Measurements from ENCODE around the gene FAM210A. TPM values are rescaled to one million over a fixed set of nuclear protein-coding genes. Genes with fewer than 3 reads are reported as not detected.

Gene FAM210A
- total RNA-seq, 1 donor: 8.6 TPM

- H3K9me3 ChIP-seq (ENCODE audit: low read depth, low read length): no peaks in the 10 kb centered on the region
- peaks cover 6% of the 10 kb centered on the region for H3K4me1 ChIP-seq (ENCODE audit: insufficient read depth, low read length)
- peaks cover 4% of the 10 kb centered on the region for H3K27me3 ChIP-seq (ENCODE audit: insufficient read depth, low read length)
- no peak overlapping the region for H3K4me3 ChIP-seq (ENCODE audit: low read length)
Measured at GRCh38 chr18:13642440-13642827, 83.9 kb downstream of the FAM210A start.

DNA sequence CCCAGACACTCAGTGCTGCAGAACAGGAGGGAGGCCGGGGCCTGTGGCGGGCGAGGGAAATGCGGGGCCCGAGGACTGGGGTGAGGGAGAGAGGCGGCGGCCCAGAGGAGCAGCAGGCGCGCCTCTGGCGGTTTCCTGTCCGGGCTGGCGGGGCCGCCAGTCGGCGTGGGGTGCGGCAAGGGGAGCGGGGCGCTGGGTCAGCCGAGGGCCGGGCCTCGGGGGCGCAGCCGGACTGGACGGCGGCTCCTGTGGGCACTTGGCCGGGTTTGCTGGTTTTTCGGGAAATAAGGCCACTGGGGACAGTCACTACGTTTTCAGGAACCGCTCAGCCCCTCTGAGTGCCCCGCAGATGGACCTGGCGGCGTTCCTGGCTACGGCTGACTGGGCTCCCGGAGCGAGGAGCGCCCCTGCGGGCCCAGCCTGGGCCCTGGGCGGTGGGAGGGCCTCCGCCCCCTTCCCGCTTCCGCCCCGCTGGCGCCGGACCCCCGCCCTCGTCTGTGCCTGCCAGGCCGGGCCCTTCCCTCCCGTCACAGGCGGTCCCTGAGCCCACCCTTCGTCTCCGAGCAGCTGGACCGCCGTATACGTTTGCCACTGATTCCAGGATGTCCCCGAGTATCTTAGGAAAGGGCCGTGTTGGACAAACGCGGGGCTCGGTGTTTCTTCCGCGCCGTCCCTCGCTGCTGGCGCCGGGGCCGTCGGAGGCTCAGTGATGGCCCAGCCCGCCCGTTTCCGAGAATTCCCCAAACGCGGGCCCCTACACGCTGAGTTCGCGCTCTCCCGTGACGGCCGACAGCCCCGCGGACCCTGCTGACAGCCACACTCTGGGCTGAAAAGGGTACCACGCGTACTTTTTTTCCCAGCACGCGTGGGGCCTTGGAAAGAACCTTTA, 84.6 kb downstream of the FAM210A start:
- Histone ChIP-seq H3K4me3 (ENCODE audit: low read length) (no peak overlapping the region), H3K27me3 (ENCODE audit: insufficient read depth, low read length) (peaks cover 4% of the 10 kb centered on the region), H3K9me3 (ENCODE audit: low read depth, low read length) (no peaks in the 10 kb centered on the region), H3K4me1 (ENCODE audit: insufficient read depth, low read length) (peaks cover 6% of the 10 kb centered on the region)

DNA sequence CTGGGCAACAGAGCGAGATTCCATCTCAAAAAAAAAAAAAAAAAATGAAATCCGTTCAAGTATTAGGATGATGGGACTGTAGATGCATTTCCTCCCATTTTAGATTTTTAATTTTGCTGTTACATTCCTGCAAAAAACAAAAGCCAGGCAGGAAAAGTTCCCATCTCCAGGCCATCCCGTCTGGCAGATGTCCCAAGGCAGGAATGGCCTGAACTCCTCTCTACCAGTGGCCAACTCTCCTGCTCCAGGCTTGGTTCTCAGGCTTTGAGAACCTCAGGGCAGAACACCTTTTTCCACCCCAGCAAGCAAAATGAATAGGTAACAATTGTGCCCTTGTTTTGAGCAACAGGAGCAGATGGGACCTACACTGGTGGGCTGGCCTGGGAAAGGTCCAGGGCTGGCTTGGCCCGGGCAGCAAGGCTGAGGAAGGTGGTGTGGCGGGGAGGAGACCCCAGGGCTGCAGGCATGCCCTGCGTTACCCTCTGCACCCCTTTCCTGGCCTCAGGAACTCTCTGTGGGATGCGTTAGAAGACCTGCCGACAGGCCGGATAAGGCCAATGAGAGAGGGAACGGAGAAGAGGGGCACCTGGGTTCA, 86.0 kb downstream of the FAM210A start:
- peaks cover 4% of the 10 kb centered on the region for H3K27me3 ChIP-seq (ENCODE audit: insufficient read depth, low read length)
- no peak overlapping the region for H3K4me3 ChIP-seq (ENCODE audit: low read length)
- H3K9me3 ChIP-seq (ENCODE audit: low read depth, low read length): no peaks in the 10 kb centered on the region
- peaks cover 6% of the 10 kb centered on the region for H3K4me1 ChIP-seq (ENCODE audit: insufficient read depth, low read length)

DNA sequence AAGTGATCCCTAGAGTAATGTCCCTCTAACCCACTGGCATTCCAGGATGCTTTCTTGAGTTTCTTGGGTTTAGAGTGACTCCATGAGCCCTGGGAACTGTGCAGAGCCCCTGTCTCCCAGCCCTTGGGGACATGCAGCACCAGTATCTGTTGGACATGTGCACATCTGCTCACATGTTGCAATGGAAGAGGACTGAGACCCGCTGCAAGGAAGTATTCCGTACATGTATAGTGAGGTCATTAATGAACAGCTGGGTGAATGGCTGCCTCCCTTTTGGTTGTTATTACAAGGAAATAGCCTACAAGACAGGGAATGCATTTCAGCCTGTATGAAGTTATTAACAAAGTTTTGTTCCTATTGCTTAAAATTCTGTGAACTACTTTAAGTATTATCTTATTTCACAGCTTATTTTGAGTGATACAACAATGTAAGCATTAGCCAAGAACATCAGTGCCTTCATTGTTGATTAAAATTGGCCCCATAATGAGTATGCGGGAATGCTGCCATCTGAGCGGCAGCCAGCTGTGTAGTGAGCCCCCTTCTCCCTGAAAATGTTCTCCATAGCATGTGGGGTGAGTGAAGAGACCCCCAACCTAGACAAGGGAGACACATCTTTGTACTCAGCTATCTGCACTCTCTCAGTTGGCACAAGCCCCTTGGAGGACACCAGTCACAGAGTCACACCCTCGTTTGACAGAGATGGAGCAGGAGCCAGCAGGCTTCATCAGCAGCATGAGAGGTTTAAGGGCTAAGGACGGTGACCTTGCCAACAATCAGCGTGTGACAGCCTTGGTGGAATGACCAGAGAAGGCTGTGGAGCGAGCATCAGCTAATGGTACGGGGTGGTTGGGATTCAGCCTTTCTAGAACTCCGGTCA, 87.4 kb downstream of the FAM210A start:
- H3K9me3 ChIP-seq (ENCODE audit: low read depth, low read length): no peaks in the 10 kb centered on the region
- no peak overlapping the region for H3K4me3 ChIP-seq (ENCODE audit: low read length)
- peaks cover 4% of the 10 kb centered on the region for H3K27me3 ChIP-seq (ENCODE audit: insufficient read depth, low read length)
- H3K4me1 ChIP-seq (ENCODE audit: insufficient read depth, low read length): peaks cover 6% of the 10 kb centered on the region

GRCh38 chr18:13635046-13635445, 91.3 kb downstream of the FAM210A start:
- Histone ChIP-seq H3K4me1 (ENCODE audit: insufficient read depth, low read length) (peaks cover 1% of the 10 kb centered on the region), H3K9me3 (ENCODE audit: low read depth, low read length) (no peaks in the 10 kb centered on the region), H3K27me3 (ENCODE audit: insufficient read depth, low read length) (no peaks in the 10 kb centered on the region), H3K4me3 (ENCODE audit: low read length) (no peak overlapping the region)

DNA sequence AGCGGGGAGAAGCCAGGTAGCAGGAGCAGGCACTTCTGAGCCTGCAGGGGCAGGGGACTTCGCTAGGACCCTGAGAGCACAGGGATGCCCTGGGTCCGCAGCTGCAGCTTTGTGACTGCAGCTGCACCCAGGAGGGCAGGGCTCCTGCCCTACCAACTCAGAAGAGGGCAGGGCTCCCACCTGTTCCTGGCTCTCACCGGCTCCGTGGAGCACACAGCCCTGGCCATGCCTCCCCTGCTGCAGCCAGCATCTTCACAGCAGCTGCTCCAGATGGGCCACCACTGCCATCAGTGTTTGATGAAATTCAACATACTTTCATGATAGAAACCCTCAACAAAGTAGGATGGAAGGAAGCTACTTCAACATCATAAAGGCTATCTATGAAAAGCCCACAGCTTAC, 92.7 kb downstream of the FAM210A start:
- Histone ChIP-seq H3K9me3 (ENCODE audit: low read depth, low read length) (no peaks in the 10 kb centered on the region), H3K4me1 (ENCODE audit: insufficient read depth, low read length) (peaks cover 6% of the 10 kb centered on the region), H3K27me3 (ENCODE audit: insufficient read depth, low read length) (no peaks in the 10 kb centered on the region), H3K4me3 (ENCODE audit: low read length) (no peak overlapping the region)

GRCh38 chr18:13630716-13631268, 95.6 kb downstream of the FAM210A start:
- no peaks in the 10 kb centered on the region for H3K9me3 ChIP-seq (ENCODE audit: low read depth, low read length)
- H3K4me3 ChIP-seq (ENCODE audit: low read length): no peak overlapping the region

GRCh38 chr18:13629841-13630715, 96.3 kb downstream of the FAM210A start:
- H3K4me1 ChIP-seq (ENCODE audit: insufficient read depth, low read length): peaks cover 6% of the 10 kb centered on the region
- H3K4me3 ChIP-seq (ENCODE audit: low read length): no peak overlapping the region
- no peaks in the 10 kb centered on the region for H3K9me3 ChIP-seq (ENCODE audit: low read depth, low read length)
- no peaks in the 10 kb centered on the region for H3K27me3 ChIP-seq (ENCODE audit: insufficient read depth, low read length)

More at GRCh38 chr18:13630716-13631268, 95.6 kb downstream of the FAM210A start:
- Histone ChIP-seq H3K27me3 (ENCODE audit: insufficient read depth, low read length) (no peaks in the 10 kb centered on the region), H3K4me1 (ENCODE audit: insufficient read depth, low read length) (peaks cover 6% of the 10 kb centered on the region)

GRCh38 chr18:13628211-13628610, 98.1 kb downstream of the FAM210A start:
- Histone ChIP-seq H3K4me3 (ENCODE audit: low read length) (no peak overlapping the region), H3K27me3 (ENCODE audit: insufficient read depth, low read length) (no peaks in the 10 kb centered on the region), H3K4me1 (ENCODE audit: insufficient read depth, low read length) (peaks cover 8% of the 10 kb centered on the region), H3K9me3 (ENCODE audit: low read depth, low read length) (no peaks in the 10 kb centered on the region)

DNA sequence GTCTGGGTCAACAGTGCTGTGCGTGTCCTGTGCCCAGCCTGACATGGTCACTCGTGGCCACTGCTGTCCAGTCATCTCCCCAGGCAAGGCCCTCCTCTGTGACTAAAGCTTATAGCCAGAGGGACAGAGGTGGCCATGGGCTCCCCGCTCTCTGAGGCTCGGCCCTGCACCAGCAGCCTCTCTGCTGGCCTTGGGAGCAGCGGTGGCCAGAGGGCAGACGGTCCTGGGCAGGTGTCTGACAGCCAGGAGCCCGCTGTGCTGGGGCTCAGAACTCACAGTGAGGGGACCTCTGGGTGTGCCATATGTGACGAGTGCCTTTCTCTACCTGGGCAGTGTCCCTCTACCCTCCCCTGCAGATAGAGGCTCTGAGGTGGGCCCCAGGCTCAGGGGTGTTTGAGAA, 98.7 kb downstream of the FAM210A start:
- H3K4me1 ChIP-seq (ENCODE audit: insufficient read depth, low read length): peaks cover 13% of the 10 kb centered on the region
- no peaks in the 10 kb centered on the region for H3K9me3 ChIP-seq (ENCODE audit: low read depth, low read length)
- no peaks in the 10 kb centered on the region for H3K27me3 ChIP-seq (ENCODE audit: insufficient read depth, low read length)
- H3K4me3 ChIP-seq (ENCODE audit: low read length): no peak overlapping the region

DNA sequence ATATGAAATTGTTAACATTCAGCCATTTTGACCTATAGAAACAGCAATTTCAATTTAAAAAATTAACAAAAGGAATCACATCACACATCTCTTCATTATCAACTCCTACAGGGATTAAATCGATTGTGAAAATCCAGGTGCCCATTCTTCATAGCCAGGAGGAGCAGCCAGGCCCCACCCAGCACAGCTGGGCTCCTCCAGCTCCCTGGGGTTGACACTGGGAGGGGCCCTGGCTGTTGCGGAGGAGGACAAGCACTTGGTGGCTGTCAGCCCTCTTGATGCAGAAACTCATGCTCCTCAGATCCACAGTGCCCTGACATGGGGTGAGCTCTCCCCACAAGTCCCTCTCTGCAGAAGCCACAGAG, 99.8 kb downstream of the FAM210A start:
- Histone ChIP-seq H3K9me3 (ENCODE audit: low read depth, low read length) (no peaks in the 10 kb centered on the region), H3K4me1 (ENCODE audit: insufficient read depth, low read length) (peaks cover 13% of the 10 kb centered on the region), H3K27me3 (ENCODE audit: insufficient read depth, low read length) (no peaks in the 10 kb centered on the region), H3K4me3 (ENCODE audit: low read length) (no peak overlapping the region)

- peaks cover 13% of the 10 kb centered on the region for H3K4me1 ChIP-seq (ENCODE audit: insufficient read depth, low read length)
- H3K27me3 ChIP-seq (ENCODE audit: insufficient read depth, low read length): no peaks in the 10 kb centered on the region
- H3K9me3 ChIP-seq (ENCODE audit: low read depth, low read length): no peaks in the 10 kb centered on the region
- H3K4me3 ChIP-seq (ENCODE audit: low read length): no peak overlapping the region
Measured at GRCh38 chr18:13625843-13626543, 100.4 kb downstream of the FAM210A start.

DNA sequence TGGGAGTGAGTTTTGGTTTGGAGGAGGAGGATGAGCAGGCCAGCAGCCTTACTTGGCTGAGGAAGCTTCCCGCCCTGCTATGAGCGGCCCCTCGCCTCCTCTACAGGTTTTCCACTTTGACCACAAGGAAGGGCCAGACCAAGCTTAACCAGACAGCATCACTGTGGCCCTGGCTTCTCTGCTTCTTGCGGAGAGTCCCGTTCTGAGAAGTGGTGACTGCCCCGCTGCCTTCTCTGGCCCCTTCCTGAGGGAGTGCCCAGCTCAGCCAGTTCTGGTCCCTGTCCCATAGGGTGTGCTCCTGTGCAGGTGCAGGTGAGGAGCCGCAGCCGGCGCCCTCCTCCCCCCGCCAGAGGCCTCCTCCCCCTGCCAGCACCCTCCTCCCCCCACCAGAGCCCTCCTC, 101.0 kb downstream of the FAM210A start:
- no peaks in the 10 kb centered on the region for H3K9me3 ChIP-seq (ENCODE audit: low read depth, low read length)
- H3K4me3 ChIP-seq (ENCODE audit: low read length): no peak overlapping the region
- peaks cover 13% of the 10 kb centered on the region for H3K4me1 ChIP-seq (ENCODE audit: insufficient read depth, low read length)
- H3K27me3 ChIP-seq (ENCODE audit: insufficient read depth, low read length): no peaks in the 10 kb centered on the region
